ENCODE measurements around the gene EFNA1. TPM values are rescaled to one million over a fixed set of nuclear protein-coding genes. Genes with fewer than 3 reads are reported as not detected.

Gene EFNA1
- total RNA-seq, 1 experiment from 2014 or later, result 19.7 TPM

GRCh38 chr1:155099331-155099730 is 28.3 kb upstream of the EFNA1 start:
- Histone ChIP-seq H3K9ac (ENCODE audit: low read length) (no peak overlapping the region), H3K79me2 (ENCODE audit: insufficient read depth, low read length) (no peaks in the 10 kb centered on the region), H3K9me2 (ENCODE audit: insufficient read depth) (no peaks in the 10 kb centered on the region), H3K36me3 (ENCODE audit: control insufficient read depth in 1 of 2, insufficient read depth in 2 of 2, low read length in 2 of 2) (no peaks in the 10 kb centered on the region), H3K4me2 (ENCODE audit: low read length) (no peak overlapping the region), H3K27ac (ENCODE audit: low read depth, low read length) (no peak overlapping the region), H3K4me1 (ENCODE audit: control insufficient read depth in 1 of 2, insufficient read depth in 2 of 2, low read length in 2 of 2) (peaks cover 3 to 5% of the 10 kb centered on the region in 2 experiments; a peak in 3 of 4 replicates), H3K4me3 (replicated peaks in 1 of 2; ENCODE audit: low read depth in 1 of 2, low read length in 2 of 2) (no peak overlapping the region), H3K9me3 (ENCODE audit: control insufficient read depth in 1 of 2, insufficient read depth in 1 of 2, low read depth in 1 of 2, low read length in 2 of 2) (no peaks in the 10 kb centered on the region), H4K20me1 (ENCODE audit: insufficient read depth) (no peaks in the 10 kb centered on the region), H3K27me3 (ENCODE audit: insufficient read depth, low read length) (no peaks in the 10 kb centered on the region), H2AFZ (ENCODE audit: low read depth, low read length, poor library complexity, severe bottlenecking) (no peak overlapping the region)
- ChIA-PET POLR2A (no interaction called here), CTCF (interaction anchor here (0.9 to 1.7 kb wide), 2 partner anchors 8 to 74 kb away, joined by 3 to 6 read pairs; partner anchors contain the start of gene KRTCAP2), RAD21 (ENCODE audit: low non-redundant PET in 1 of 2, low total read pairs in 2 of 2, uncharacterized antibody in 2 of 2, unreplicated experiment in 2 of 2) (no interaction called here)
- no TSS peak for BruUV-seq (replicated peaks)
- ATAC-seq, result no peak
- TF ChIP-seq SRF (IDR thresholded peaks at IDR 0.05; ENCODE audit: low read depth) (no peak), ZBTB33 (IDR thresholded peaks at IDR 0.05; ENCODE audit: extremely low read depth, insufficient replicate concordance, low read length) (no peak), MAX (IDR thresholded peaks at IDR 0.05) (no peak), CEBPB (IDR thresholded peaks at IDR 0.05; ENCODE audit: low read depth) (no peak), TCF7L2 (IDR thresholded peaks at IDR 0.05; ENCODE audit: borderline replicate concordance, extremely low read depth, insufficient read depth, insufficient read length) (no peak), CTCF (IDR thresholded peaks at IDR 0.05 in 2 of 3, conservative IDR thresholded peaks at IDR 0.05 in 1 of 3; ENCODE audit: borderline replicate concordance in 1 of 3, insufficient read depth in 1 of 3, low read depth in 2 of 3, low read length in 2 of 3) (no peak), YY1 (IDR thresholded peaks at IDR 0.05; ENCODE audit: extremely low read depth, insufficient replicate concordance, low read depth, low read length) (no peak), JUND (IDR thresholded peaks at IDR 0.05) (no peak), RAD21 (IDR thresholded peaks at IDR 0.05; ENCODE audit: low read depth) (no peak), SP1 (IDR thresholded peaks at IDR 0.05; ENCODE audit: low read depth) (no peak), ZNF274 (IDR thresholded peaks at IDR 0.05; ENCODE audit: low read depth, low read length) (no peak), POLR2AphosphoS5 (IDR thresholded peaks at IDR 0.05; ENCODE audit: low read depth, low read length) (no peak), CBX3 (IDR thresholded peaks at IDR 0.05; ENCODE audit: low read depth) (no peak), POLR2A (IDR thresholded peaks at IDR 0.05; ENCODE audit: borderline replicate concordance, extremely low read depth, insufficient read depth, insufficient read length) (no peak), ATF3 (IDR thresholded peaks at IDR 0.05) (no peak)
- intact Hi-C loops (cut with micrococcal nuclease), result loop anchor here (10.0 kb wide), 1 partner anchor 495 kb away; no protein-coding TSS in a partner anchor
- DNase-seq (ENCODE audit: low read depth, low spot score), result no peak

Measured in HCT116 (cell line).